Kidney epithelial cell (primary cell): ENCODE measurements around the gene SUGP1. TPM values are rescaled to one million over a fixed set of nuclear protein-coding genes. Genes with fewer than 3 reads are reported as not detected.
A peak's percentile ranks its signal among the peaks of the same experiment; 100 is the strongest.

Experiments used
- DNase-seq: peaks from one replicate; pipeline ENCODE4 v3.0.0-alpha.2; 2010; ENCODE audit warnings: low read depth
- H3K27me3 ChIP-seq: 2 replicates; pipeline ENCODE4 v1.6.0; 2011; ENCODE audit warnings: low read length; ENCODE audit not compliant: control insufficient read depth, insufficient read depth
- H3K36me3 ChIP-seq: 2 replicates; pipeline ENCODE4 v1.5.1; 2011; ENCODE audit warnings: low read length; ENCODE audit not compliant: control insufficient read depth, insufficient read depth
- H3K4me3 ChIP-seq: 2 replicates; pipeline ENCODE4 v1.5.1; 2011; ENCODE audit warnings: low read depth, mild to moderate bottlenecking, control low read depth, low read length
- total RNA-seq: library from RNA; depleted of rRNA; stranded (reverse); fragments of >200 nt; gene quantifications from 2 replicates; pipeline ENCODE4 v1.2.3, GENCODE V29; 2015
- TF ChIP-seq, protein P1 (sequence below): IDR thresholded peaks from 2 replicates; pipeline ENCODE4 v1.5.1; 2011; ENCODE audit warnings: mild to moderate bottlenecking, moderate library complexity, low read length, control low read depth, inconsistent platforms; ENCODE audit not compliant: insufficient read depth, poor library complexity, severe bottlenecking

SUGP1 gene
- total RNA-seq, 1 donor from 2014 or later: 44.0 TPM

GRCh38 chr19:19280561-19280960, 39.7 kb downstream of the SUGP1 start:
- DNase-seq: peak; percentile 21
- no peak overlapping the region for H3K4me3 ChIP-seq
- TF ChIP-seq, protein P1, sequence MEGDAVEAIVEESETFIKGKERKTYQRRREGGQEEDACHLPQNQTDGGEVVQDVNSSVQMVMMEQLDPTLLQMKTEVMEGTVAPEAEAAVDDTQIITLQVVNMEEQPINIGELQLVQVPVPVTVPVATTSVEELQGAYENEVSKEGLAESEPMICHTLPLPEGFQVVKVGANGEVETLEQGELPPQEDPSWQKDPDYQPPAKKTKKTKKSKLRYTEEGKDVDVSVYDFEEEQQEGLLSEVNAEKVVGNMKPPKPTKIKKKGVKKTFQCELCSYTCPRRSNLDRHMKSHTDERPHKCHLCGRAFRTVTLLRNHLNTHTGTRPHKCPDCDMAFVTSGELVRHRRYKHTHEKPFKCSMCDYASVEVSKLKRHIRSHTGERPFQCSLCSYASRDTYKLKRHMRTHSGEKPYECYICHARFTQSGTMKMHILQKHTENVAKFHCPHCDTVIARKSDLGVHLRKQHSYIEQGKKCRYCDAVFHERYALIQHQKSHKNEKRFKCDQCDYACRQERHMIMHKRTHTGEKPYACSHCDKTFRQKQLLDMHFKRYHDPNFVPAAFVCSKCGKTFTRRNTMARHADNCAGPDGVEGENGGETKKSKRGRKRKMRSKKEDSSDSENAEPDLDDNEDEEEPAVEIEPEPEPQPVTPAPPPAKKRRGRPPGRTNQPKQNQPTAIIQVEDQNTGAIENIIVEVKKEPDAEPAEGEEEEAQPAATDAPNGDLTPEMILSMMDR: no peak
- H3K27me3 ChIP-seq: no peaks in the 10 kb centered on the region
- no peaks in the 10 kb centered on the region for H3K36me3 ChIP-seq

DNA sequence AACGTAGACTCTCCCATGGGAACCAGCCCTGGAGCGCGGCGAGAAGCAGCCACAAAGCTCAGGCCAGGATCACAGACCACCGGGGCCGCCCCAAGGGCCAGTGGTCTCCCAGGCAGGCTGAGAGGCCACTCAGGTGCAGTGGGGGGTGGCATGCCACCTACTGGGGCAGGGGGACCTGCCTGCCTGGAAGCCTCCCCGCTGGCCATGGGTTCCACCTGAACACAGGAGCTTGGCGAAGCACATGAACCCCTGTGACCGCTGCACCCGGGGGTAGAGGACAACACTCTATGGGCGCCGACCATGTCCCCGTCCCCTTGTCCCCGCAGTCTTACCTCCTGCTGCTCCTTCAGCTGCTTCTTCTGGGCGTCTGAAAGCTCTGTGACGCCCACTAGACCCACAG, 40.5 kb downstream of the SUGP1 start:
- no peaks in the 10 kb centered on the region for H3K36me3 ChIP-seq
- H3K4me3 ChIP-seq: no peak overlapping the region
- TF ChIP-seq, protein P1: no peak
- no peaks in the 10 kb centered on the region for H3K27me3 ChIP-seq
- DNase-seq: no peak

DNA sequence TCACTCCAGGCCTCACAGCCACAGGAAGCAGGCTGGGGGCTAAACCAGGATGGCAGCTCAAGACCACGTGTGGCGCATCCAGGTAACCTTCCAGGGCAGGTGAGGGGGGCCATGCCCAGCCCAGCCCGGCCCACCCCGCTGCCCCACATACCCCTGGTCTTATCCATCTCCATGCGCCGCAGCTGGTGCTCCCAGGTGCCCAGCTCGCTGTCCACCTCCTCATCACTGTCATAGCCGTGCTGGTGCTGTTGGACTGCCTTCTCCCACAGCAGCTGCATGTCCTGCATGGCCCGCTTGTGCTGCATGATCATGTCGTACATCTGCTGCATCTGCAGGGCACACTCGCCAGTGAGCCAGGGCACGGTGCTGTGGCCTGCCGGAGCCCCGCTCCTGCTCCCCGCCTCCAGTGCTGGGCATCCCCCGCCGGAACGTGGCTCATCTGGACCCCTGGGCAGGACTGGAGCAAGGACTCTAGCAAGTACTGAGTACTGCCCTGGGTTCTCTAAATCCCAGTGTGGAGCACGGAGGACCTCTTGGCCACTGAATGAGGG, 41.2 kb downstream of the SUGP1 start:
- H3K27me3 ChIP-seq: no peaks in the 10 kb centered on the region
- TF ChIP-seq, protein P1: no peak
- no peak for DNase-seq
- no peaks in the 10 kb centered on the region for H3K36me3 ChIP-seq
- H3K4me3 ChIP-seq: no peak overlapping the region

GRCh38 chr19:19278315-19278714, 42.0 kb downstream of the SUGP1 start:
- no peaks in the 10 kb centered on the region for H3K36me3 ChIP-seq
- no peak for DNase-seq
- TF ChIP-seq, protein P1: no peak

GRCh38 chr19:19276851-19277250, 43.5 kb downstream of the SUGP1 start:
- no peak for DNase-seq
- no peak overlapping the region for H3K4me3 ChIP-seq
- no peaks in the 10 kb centered on the region for H3K36me3 ChIP-seq
- H3K27me3 ChIP-seq: no peaks in the 10 kb centered on the region
- TF ChIP-seq, protein P1: no peak

More at GRCh38 chr19:19278315-19278714, 42.0 kb downstream of the SUGP1 start:
- Histone ChIP-seq H3K4me3 (no peak overlapping the region), H3K27me3 (no peaks in the 10 kb centered on the region)

DNA sequence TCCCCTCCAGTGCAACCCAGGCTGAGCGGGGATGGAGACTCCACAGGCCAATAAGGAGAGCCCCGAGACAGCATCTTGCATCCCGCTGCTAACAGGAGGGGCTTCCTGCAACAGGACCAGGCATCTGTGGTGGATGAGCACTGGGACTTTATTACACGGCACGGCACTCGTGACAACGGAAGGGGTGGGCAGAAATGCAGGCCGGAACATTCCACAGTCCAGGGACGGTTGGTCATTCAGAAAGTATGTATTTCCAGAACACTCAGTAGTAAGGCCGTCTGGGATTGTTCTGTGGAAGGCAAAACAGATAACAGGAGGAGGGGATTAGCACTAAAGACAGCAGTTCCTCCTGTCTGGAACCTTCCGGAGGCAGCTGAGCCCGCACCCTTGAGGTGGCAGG, 43.9 kb downstream of the SUGP1 start:
- no peak overlapping the region for H3K4me3 ChIP-seq
- no peaks in the 10 kb centered on the region for H3K36me3 ChIP-seq
- H3K27me3 ChIP-seq: no peaks in the 10 kb centered on the region
- no peak for DNase-seq
- TF ChIP-seq, protein P1: no peak
